ENCODE measurements around the gene COLGALT1. TPM values are rescaled to one million over a fixed set of nuclear protein-coding genes. Genes with fewer than 3 reads are reported as not detected.
A peak's percentile ranks its signal among the peaks of the same experiment; 100 is the strongest.

Gene COLGALT1
- total and polyA plus RNA-seq, 9 of the 15 experiments (the other 6 are each of a cell fraction or from before 2014, with no cell fraction given), result 4.9 to 119 (median 82.6) TPM

DNA sequence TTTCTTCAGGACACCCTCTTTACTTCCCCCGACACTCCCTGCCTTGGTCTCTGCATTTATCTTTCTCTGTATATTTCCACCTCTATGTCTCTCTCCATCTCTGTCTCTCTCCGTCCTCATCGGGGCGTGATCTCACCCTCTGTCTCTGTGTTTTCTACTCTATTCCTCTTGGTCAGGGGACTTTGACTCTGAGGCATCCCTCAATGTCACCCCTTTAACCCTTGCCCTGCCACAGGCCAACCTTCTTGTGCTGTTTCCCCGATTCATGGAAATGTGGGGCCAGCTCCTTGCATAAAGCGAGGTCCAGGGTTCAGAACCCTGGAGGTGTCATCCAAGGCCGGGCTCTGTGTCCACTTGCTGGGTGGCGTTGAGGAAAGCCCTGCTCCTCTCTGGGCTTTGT, 46.8 kb downstream of the COLGALT1 start:
- POLR2A ChIA-PET, result interaction anchor here (0.6 kb wide), 1 partner anchor 15 kb away, joined by 3 read pairs; no protein-coding TSS in a partner anchor
- Histone ChIP-seq H3K36me3 (ENCODE audit: control insufficient read depth, insufficient read depth, low read length) (no peaks in the 10 kb centered on the region), H3K27me3 (ENCODE audit: control insufficient read depth in 2 of 2, insufficient read depth in 2 of 2, low read length in 2 of 2) (no peaks in the 10 kb centered on the region), H3K9ac (ENCODE audit: insufficient read depth in 1 of 2, low read depth in 2 of 2, low read length in 2 of 2) (no peak overlapping the region; a peak in 1 of 4 replicates), H3K9me1 (ENCODE audit: control insufficient read depth, insufficient read depth, low read length) (peaks cover 5% of the 10 kb centered on the region), H3K4me1 (replicated peaks in 1 of 2; ENCODE audit: control insufficient read depth in 2 of 2, insufficient read depth in 2 of 2, low read length in 2 of 2) (peaks cover 4 to 50% of the 10 kb centered on the region in 2 experiments; a peak in 4 of 5 replicates), H4K20me1 (replicated peaks; ENCODE audit: control insufficient read depth, insufficient read depth, low read length) (no peaks in the 10 kb centered on the region), H2AFZ (ENCODE audit: low read depth, low read length) (peak overlapping the region; percentile 57; the same call in 1 of the 2 replicates), H3K79me2 (ENCODE audit: control insufficient read depth, insufficient read depth, low read length) (no peaks in the 10 kb centered on the region), H3K4me2 (ENCODE audit: insufficient read depth, low read length) (no peak overlapping the region), H3K4me3 (no peak overlapping the region), H3K9me3 (replicated peaks; ENCODE audit: control insufficient read depth, insufficient read depth, low read depth, low read length) (no peaks in the 10 kb centered on the region), H3K27ac (ENCODE audit: extremely low read depth, low read depth, low read length) (no peak overlapping the region)
- intact Hi-C loops (cut with micrococcal nuclease) (no loop called here), in situ Hi-C loops (cut with MboI) (no loop called here)
- DNase-seq (ENCODE audit: extremely low read depth in 1 of 4, low spot score in 3 of 4), result no peak
- TF ChIP-seq DIDO1 (tag; IDR thresholded peaks at IDR 0.05; ENCODE audit: low read depth) (no peak), SMARCA5 (IDR thresholded peaks at IDR 0.05) (no peak), E2F3 (CRISPR knock-in tag; IDR thresholded peaks at IDR 0.05) (no peak), BCOR (IDR thresholded peaks at IDR 0.05) (0 out of 2 replicates have a peak, but pooled peaks have one; percentile 17), ZNF184 (CRISPR knock-in tag; IDR thresholded peaks at IDR 0.05) (no peak), TBP (optimal IDR thresholded peaks at IDR 0.05; ENCODE audit: low read depth, low read length) (no peak), TCF7L2 (IDR thresholded peaks at IDR 0.05; ENCODE audit: low read depth, low read length) (no peak), SMAD4 (CRISPR knock-in tag; conservative IDR thresholded peaks at IDR 0.05) (no peak), SRSF7 (optimal IDR thresholded peaks at IDR 0.05; ENCODE audit: low read depth, low read length) (no peak), ZNF197 (CRISPR knock-in tag; IDR thresholded peaks at IDR 0.05; ENCODE audit: low read depth) (no peak)
- TF ChIP-seq, protein P1, sequence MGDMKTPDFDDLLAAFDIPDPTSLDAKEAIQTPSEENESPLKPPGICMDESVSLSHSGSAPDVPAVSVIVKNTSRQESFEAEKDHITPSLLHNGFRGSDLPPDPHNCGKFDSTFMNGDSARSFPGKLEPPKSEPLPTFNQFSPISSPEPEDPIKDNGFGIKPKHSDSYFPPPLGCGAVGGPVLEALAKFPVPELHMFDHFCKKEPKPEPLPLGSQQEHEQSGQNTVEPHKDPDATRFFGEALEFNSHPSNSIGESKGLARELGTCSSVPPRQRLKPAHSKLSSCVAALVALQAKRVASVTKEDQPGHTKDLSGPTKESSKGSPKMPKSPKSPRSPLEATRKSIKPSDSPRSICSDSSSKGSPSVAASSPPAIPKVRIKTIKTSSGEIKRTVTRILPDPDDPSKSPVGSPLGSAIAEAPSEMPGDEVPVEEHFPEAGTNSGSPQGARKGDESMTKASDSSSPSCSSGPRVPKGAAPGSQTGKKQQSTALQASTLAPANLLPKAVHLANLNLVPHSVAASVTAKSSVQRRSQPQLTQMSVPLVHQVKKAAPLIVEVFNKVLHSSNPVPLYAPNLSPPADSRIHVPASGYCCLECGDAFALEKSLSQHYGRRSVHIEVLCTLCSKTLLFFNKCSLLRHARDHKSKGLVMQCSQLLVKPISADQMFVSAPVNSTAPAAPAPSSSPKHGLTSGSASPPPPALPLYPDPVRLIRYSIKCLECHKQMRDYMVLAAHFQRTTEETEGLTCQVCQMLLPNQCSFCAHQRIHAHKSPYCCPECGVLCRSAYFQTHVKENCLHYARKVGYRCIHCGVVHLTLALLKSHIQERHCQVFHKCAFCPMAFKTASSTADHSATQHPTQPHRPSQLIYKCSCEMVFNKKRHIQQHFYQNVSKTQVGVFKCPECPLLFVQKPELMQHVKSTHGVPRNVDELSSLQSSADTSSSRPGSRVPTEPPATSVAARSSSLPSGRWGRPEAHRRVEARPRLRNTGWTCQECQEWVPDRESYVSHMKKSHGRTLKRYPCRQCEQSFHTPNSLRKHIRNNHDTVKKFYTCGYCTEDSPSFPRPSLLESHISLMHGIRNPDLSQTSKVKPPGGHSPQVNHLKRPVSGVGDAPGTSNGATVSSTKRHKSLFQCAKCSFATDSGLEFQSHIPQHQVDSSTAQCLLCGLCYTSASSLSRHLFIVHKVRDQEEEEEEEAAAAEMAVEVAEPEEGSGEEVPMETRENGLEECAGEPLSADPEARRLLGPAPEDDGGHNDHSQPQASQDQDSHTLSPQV (IDR thresholded peaks at IDR 0.05), result no peak
- TF ChIP-seq, protein P2, sequence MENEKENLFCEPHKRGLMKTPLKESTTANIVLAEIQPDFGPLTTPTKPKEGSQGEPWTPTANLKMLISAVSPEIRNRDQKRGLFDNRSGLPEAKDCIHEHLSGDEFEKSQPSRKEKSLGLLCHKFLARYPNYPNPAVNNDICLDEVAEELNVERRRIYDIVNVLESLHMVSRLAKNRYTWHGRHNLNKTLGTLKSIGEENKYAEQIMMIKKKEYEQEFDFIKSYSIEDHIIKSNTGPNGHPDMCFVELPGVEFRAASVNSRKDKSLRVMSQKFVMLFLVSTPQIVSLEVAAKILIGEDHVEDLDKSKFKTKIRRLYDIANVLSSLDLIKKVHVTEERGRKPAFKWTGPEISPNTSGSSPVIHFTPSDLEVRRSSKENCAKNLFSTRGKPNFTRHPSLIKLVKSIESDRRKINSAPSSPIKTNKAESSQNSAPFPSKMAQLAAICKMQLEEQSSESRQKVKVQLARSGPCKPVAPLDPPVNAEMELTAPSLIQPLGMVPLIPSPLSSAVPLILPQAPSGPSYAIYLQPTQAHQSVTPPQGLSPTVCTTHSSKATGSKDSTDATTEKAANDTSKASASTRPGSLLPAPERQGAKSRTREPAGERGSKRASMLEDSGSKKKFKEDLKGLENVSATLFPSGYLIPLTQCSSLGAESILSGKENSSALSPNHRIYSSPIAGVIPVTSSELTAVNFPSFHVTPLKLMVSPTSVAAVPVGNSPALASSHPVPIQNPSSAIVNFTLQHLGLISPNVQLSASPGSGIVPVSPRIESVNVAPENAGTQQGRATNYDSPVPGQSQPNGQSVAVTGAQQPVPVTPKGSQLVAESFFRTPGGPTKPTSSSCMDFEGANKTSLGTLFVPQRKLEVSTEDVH (IDR thresholded peaks at IDR 0.05; ENCODE audit: low read depth, partially characterized antibody), result no peak
- TF ChIP-seq, protein P3, sequence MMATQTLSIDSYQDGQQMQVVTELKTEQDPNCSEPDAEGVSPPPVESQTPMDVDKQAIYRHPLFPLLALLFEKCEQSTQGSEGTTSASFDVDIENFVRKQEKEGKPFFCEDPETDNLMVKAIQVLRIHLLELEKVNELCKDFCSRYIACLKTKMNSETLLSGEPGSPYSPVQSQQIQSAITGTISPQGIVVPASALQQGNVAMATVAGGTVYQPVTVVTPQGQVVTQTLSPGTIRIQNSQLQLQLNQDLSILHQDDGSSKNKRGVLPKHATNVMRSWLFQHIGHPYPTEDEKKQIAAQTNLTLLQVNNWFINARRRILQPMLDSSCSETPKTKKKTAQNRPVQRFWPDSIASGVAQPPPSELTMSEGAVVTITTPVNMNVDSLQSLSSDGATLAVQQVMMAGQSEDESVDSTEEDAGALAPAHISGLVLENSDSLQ (IDR thresholded peaks at IDR 0.05), result peak; percentile 53
- TF ChIP-seq, protein P4, sequence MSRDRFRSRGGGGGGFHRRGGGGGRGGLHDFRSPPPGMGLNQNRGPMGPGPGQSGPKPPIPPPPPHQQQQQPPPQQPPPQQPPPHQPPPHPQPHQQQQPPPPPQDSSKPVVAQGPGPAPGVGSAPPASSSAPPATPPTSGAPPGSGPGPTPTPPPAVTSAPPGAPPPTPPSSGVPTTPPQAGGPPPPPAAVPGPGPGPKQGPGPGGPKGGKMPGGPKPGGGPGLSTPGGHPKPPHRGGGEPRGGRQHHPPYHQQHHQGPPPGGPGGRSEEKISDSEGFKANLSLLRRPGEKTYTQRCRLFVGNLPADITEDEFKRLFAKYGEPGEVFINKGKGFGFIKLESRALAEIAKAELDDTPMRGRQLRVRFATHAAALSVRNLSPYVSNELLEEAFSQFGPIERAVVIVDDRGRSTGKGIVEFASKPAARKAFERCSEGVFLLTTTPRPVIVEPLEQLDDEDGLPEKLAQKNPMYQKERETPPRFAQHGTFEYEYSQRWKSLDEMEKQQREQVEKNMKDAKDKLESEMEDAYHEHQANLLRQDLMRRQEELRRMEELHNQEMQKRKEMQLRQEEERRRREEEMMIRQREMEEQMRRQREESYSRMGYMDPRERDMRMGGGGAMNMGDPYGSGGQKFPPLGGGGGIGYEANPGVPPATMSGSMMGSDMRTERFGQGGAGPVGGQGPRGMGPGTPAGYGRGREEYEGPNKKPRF (IDR thresholded peaks at IDR 0.05; ENCODE audit: low read depth, low read length), result no peak
- BruUV-seq (replicated peaks), result no TSS peak
- 34% methylated on average over 8 of the region's 8 CpGs for WGBS (ENCODE audit: insufficient coverage, low coverage, missing lambda C conversion rate)
- no peak for ATAC-seq
- no peak for FAIRE-seq
- CTCF ChIA-PET (ENCODE audit: low intra/inter-chr PET ratio), result no interaction called here

Measured in K562 (cell line).